NCI-H1694 treated with DMSO at 0.1 percent for 48 hours (cell line): ENCODE measurements around the gene SLC6A6.
A peak's percentile ranks its signal among the peaks of the same experiment; 100 is the strongest.

Source experiments
- DNase-seq: peaks from one replicate; lab custom pipeline; 2025; lab: John Stamatoyannopoulos, UW

SLC6A6 gene

DNA sequence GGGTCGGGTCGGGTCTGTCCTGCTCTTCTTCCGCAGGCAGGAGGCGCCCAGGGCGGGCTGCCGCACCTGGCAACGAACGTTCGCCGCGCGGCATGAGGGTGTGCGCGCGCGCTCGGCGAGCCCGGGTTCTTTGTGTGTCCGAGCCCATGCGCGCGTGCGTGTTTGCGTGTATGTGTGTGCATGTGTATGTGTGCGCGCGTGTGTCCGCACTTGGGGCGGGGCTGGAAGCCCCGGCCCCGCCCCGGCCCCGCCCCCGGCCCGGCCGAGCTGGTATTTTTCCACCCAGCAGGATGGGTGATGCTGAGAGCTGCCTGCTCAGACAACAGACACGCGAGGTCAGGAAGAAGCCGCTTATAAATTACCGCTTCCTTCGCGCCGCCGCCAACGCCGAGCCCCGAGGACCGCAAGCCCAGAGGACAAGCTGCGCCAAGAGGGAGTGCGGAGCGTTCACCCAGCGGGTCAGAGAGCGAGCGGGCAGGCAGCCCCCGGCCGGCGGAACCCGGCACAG lies at the start of gene SLC6A6:
SLC6A6 (plus strand) TSS at position 303 of the 508 bp plus-strand sequence. CDS start 41,029 bp downstream, outside the sequence.
- DNase-seq: peak; percentile 45

- DNase-seq: no peak
Observed at GRCh38 chr3:14353502-14353901, 48.9 kb upstream of the SLC6A6 start.

DNA sequence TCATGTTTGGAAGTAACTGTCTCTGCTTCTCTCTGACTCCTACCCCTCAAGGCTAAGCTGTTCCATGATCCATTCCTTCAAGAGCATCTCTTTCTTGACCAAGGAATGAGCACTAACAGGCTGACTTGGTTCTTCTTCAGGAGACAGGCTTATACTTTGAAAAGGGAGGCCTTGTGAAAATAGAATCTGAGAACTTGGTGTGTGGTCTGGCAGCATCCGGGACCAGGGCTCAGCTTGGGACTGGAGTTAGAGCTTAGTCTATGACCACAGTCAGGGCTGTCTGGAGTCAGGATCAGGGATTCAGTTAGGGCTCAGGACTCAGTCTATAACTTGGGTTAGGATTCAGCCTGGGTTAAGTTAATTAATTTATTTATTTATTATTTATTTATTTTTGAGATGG lies 44.9 kb upstream of the SLC6A6 start:
- DNase-seq: no peak

DNA sequence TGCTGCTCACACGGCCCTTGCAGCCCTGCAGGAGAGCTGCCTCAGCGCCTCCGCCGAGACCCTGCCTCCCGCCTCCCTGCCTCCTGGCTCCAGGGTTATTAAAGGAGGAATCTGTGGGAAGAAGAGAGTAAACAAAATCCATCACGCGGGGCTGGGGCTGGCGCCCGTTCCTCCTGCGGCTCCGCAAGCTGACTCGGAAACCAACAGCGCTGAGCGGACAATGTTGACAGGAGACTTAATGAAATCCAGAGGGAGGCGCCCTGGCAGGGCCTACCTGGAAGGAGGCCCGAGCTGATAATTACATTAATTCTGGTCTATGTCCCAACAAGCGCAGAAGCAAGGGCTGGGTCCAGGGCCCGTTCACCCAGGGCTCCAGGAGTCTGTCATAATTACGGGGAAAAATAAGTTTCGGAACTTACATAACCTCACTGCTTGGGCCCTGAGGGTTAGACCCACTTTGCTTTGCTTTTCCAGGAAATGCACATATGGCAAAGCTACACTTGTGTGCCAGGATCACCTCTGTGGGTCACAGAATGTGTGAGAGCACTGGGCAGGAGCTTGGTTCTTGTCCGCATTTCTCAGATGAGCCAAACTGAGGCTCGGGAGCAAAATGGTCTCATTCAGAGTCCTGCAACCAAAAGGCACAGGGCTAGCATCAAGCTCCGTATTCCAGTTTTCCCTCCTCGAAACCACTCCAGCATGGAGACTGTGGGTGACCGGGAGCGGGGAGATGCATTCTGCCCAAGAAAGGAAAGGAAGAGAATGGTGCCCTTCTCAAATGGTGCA lies 43.8 kb upstream of the SLC6A6 start:
- DNase-seq: no peak

DNA sequence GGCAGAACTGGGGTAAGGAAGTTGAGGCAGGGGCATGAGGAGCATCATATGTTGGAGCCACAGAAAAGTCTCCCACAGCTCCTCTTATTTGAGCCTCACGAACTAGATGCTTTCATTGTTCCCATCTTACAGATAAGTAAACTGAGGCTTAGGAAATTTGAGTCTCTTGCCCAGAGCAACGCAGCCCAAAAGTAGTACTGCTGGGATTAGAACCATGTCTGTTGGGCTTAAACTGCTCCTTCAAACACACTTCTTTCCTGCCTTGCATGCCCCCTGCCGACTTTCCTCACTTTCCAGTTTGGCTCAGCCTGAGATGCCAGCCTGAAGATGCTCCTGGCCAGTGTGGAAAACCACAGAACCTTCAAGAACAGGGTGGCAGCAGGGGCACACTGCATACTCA lies 43.1 kb upstream of the SLC6A6 start:
- DNase-seq: no peak

GRCh38 chr3:14360123-14360881 lies 42.1 kb upstream of the SLC6A6 start:
- no peak for DNase-seq

- DNase-seq: no peak
Observed at GRCh38 chr3:14361068-14361677, 41.2 kb upstream of the SLC6A6 start.

DNA sequence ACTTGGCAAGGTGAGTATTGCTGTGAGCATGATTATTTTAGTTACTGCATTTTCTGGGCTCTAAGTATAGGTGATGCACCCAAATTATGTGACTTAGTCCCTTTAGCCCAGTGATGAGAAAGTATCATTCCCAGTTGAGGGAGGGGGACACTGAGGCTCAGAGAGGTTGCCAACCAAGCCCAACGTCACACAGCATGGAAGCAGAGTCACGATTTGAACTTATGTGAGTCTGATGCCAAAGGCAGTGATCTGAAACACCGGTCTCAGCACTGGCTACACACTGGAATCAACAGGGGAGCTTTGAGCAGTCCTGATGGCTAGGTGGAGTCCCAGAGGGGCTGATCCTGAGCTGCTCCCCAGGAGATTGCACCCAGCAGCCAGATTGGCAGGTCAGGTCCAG lies 39.5 kb upstream of the SLC6A6 start:
- DNase-seq: no peak

- no peak for DNase-seq
Observed at GRCh38 chr3:14363379-14363778, 39.0 kb upstream of the SLC6A6 start.

- DNase-seq: no peak
Observed at GRCh38 chr3:14363991-14364390, 38.4 kb upstream of the SLC6A6 start.

GRCh38 chr3:14364580-14365292 lies 37.7 kb upstream of the SLC6A6 start:
- DNase-seq: no peak

DNA sequence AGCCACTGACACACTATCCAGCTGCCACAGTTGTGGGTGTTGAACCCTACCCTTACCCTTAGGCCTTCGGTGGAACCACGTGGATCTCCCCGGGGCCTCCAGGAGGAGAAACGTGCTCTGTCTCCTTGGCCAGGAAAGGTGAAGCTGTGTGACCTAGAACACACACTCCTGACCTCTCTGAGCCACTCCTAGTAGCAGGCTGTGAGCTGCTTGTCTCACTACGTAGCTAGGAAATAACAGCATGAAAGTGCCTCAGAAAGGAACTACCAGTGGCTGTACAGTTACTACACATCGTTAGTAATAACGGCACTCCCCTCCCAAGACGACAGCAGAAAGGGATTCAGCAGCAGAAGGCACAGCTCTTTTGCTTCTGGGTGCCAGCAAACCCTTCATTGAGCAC lies 36.2 kb upstream of the SLC6A6 start:
- no peak for DNase-seq

- no peak for DNase-seq
Observed at GRCh38 chr3:14366915-14367823, 35.2 kb upstream of the SLC6A6 start.

DNA sequence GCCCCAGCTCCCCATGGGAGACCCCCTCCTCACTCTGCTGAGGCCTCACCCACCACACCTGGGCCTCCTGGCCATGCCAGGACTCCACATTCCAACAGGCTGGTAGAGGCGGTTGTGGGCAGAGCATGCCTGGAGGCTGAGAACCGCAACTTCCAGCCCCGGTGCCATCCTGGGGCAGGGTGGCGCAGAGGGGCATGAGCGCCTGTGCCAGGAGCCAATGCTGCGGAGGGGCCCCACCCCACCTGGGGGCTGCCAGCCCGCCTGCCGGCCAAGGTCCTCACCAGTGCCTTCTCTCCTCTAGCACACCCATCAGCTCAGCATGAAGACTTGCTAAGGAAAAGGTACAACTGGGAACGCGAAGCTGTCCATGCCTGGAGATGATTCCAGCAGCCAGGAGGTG lies 34.3 kb upstream of the SLC6A6 start:
- DNase-seq: no peak

- DNase-seq: no peak
Observed at GRCh38 chr3:14368885-14369284, 33.5 kb upstream of the SLC6A6 start.

- DNase-seq: no peak
Observed at GRCh38 chr3:14369675-14370669, 32.4 kb upstream of the SLC6A6 start.

GRCh38 chr3:14370720-14371572 lies 31.5 kb upstream of the SLC6A6 start:
- no peak for DNase-seq

DNA sequence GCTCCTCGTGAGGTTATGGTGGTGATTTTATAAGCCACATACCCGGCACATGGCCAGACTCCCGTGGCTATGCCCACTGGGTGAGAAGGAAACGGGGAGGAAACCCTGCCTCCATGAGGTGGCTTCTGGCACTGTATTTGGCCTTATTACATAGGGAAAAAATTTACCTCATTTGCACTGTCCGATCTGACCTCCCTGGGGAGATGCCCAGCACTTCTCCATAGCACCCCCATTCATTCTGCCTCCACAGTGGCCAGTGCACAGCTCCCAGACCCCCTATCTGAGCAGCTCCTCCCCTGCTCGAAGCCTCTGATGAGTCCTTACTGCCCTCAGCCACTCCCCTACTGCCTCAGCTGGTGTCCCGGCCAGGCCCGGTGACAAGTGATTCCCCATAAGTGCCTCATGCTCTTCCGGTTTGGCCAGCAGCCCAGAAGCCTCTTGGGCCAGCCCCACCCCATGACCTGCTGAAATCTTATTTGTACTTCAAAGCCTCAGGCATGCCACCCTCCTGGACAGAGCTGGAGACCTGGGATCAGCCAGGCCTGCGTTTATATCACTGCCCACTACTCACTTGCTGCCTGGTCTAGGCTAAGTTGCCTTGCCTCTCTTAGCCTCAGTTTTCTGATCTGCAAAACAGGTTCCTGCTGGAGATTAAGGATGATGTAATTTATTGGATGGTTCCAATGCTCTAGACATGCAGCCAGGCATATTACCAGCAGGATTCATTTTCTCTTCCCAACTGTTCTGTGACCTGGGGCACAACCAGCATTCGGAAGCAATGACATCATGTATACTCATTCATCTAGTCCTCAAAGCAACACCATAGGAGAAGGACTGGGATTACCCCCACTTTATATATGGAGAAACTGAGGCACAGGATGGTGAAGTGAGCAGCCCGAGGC lies 30.6 kb upstream of the SLC6A6 start:
- DNase-seq: no peak
